ENCODE measurements around the gene TRIAP1.

The TRIAP1 gene

DNA sequence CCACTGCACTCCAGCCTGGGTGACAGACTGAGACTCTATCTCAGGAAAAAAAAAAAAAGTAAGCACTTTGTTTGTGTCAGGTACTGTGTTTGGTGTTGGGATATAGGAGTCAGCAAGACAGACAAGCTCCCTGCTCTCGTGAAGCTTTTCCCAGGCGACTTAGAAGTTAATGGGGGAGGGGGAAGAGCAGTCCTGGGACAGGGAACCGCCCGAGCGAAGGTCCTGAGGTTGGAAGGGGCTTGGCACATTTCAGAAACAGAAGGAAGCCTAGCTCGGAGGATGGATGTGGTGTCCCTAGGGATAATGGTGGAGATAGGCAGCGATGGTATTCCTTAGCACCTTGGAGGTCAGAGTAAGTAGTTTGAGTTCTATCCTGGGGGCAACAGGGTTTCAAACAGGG lies 16.8 kb downstream of the TRIAP1 start:
- DNase-seq (ENCODE audit: low read depth in 2 of 2), result no peak

DNA sequence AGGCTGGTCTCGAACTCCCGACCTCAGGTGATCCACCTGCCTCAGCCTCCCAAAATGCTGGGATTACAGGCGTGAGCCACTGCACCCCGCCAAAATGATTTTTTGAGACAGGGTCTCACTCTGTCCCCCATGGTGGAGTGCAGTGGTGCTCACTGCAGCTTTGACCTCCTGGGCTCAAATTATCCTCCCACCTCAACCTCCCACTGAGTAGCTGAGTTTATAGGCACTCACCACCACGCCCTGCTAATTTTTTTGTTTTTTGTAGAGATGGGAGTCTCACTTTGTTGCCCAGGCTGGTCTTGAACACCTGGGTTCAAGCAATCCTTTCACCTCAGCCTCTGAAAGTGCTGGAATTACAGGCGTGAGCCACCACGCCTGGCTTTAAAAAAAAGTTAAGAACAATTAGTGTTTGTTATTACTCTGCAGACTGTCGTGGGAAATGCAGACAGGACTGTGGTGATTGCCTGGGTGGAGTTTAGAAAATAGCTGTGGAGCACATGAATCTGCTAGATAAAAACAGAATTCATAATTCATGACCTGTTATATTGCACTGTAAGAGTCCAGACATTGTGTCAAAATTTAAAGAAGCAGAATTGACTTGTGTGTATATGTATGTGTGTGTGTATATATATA lies 17.5 kb downstream of the TRIAP1 start:
- no peak for DNase-seq (ENCODE audit: low read depth in 2 of 2)

GRCh38 chr12:120425797-120426196 lies 20.4 kb downstream of the TRIAP1 start:
- no peak for DNase-seq (ENCODE audit: low read depth in 2 of 2)

DNA sequence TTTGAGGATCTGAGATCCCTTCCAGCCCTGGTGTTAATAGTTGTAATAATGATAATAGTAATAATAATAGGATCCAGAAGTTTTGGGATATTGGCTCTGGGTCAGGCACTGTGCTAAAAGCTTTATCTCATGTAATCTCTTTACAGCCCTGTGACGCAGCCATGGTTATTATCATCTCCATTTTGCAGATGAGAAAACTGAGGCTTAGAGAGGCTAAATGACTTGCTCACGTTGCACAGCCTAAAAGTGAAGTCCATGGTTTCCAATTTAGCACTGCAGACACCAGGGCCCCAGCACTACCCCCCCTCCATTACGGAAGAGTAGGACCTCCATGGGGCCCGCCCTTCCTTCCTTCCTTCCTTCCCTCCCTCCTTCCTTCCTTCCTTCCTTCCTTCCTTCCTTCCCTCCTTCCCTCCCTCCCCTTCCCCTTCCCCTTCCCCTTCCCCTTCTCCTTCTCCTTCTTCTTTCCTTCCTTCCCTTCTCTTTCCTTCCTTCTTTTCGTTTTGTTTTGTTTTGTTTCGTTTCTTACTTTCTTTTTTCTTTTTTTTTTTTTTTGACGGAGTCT lies 23.2 kb downstream of the TRIAP1 start:
- no peak for DNase-seq (ENCODE audit: low read depth in 2 of 2)

- no peak for DNase-seq (ENCODE audit: low read depth in 2 of 2)
Observed at GRCh38 chr12:120421701-120422100, 24.5 kb downstream of the TRIAP1 start.

DNA sequence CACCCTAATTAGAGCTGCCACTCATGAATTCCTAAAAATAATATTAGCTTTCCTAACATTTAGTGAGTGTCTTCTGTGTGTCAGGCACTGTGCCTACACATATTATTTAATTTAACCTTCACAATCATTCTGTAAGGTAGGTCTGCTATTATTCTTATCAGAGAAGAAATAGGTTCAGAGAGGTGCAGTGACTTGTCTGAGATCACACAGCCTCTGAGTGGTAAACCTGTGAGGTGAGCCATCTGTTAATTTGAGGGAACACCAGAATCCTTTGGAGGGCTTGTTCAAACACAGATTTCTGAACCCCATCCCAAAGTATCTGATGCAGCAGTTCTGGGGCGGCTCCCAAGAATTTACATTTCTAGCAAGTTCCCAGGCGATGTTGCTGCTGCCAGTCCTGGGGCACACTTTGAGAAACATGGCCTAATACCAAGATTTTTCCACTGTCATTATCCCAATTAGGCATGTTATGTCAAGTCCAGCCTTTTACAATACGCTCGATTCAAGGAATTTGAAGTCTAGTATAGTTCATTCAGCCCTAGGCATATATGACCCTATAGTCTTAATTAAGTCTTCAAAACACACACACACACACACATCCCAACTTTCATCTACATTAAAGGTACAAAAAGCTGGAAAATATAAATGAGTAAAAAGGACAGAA lies 28.1 kb downstream of the TRIAP1 start:
- no peak for DNase-seq (ENCODE audit: low read depth in 2 of 2)

DNA sequence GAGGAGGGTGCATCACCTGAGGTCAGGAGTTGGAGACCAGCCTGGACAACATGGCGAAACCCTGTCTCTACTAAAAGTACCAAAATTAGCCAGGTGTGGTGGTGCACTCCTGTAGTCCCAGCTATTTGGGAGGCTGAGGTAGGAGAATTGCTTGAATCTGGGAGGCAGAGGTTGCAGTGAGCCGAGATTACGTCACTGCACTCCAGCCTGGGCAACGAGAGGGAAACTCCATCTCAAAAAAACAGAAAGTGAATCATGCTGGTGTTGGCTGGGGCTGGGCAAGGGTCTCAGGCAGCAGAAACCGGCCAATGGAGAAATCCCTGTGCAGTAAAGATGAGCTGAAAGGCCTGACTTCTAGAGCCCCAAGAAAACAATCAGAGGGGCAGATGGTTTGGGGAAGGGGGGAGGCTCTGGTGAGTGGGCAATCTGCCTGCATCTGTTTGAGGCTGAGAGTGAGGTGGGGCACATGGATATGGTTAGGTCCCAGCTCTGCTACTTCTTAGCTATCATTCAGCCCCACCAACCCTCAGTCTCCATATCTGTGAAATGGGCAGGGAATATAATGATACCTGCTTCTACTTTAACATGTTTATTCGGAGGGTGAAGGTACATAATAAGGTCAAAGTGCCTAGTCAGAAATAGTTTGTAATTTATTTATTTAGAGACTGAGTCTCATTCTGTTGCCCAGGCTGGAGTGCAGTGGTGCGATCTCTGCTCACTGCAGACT lies 29.5 kb downstream of the TRIAP1 start:
- DNase-seq (ENCODE audit: low read depth in 2 of 2), result no peak

GRCh38 chr12:120413901-120414695 lies 32.1 kb downstream of the TRIAP1 start:
- no peak for DNase-seq (ENCODE audit: low read depth in 2 of 2)

DNA sequence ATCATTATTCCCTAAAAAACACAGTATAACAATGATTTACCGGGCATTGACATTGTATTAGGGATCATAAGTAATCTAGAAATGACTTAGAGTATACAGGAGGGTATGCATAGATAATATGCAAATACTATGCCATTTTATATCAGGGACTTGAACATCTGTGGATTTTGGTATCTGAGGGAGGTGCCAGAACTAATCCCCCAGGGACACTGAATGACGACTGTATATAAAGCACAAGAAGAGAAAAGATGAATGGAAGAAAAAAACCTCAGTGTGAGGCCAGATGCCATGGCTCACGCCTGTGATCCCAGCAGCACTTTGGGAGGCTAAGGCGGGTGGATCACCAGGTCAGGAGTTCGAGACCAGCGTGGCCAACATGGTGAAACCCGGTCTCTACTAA lies 33.8 kb downstream of the TRIAP1 start:
- DNase-seq (ENCODE audit: low read depth in 2 of 2), result no peak

DNA sequence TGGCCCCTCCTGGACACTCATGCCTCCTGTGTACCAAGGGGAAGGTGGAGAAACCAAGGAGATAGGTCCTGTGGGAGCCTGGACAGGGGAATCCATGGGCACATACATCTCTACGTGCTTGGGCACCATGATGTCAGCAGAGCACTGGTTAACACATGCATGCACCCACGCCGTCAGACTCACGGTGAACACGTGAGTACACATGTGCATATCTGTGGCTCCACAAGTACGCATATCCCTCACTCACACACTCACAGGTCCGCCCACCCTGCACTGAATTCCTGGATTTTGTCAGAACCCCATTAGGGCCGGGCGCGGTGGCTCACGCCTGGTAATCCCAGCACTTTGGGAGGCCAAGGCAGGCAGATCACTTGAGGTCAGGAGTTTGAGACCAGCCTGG lies 37.4 kb downstream of the TRIAP1 start:
- DNase-seq (ENCODE audit: low read depth in 2 of 2), result no peak

DNA sequence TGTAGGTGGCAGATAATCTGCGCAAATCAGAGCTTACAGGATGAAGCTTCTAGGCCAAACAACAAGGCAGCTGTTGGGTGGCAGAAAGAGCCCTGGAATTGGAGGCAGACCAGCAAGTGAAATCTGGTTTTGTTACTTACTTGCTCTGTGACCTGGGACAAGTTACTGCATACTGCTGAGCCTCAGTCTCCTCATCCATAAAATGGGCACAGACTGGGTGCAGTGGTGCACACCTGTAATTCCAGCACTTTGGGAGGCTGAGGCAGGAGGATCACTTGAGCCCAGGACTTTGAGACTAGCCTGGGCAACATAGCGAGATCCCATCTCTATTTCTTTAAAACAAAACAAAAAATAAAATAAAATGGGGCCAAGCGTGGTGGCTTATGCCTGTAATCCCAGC lies 39.6 kb downstream of the TRIAP1 start:
- DNase-seq (ENCODE audit: low read depth in 2 of 2), result no peak

- no peak for DNase-seq (ENCODE audit: low read depth in 2 of 2)
Observed at GRCh38 chr12:120406069-120406468, 40.1 kb downstream of the TRIAP1 start.

- DNase-seq (ENCODE audit: low read depth in 2 of 2), result no peak
Observed at GRCh38 chr12:120404271-120404670, 41.9 kb downstream of the TRIAP1 start.

DNA sequence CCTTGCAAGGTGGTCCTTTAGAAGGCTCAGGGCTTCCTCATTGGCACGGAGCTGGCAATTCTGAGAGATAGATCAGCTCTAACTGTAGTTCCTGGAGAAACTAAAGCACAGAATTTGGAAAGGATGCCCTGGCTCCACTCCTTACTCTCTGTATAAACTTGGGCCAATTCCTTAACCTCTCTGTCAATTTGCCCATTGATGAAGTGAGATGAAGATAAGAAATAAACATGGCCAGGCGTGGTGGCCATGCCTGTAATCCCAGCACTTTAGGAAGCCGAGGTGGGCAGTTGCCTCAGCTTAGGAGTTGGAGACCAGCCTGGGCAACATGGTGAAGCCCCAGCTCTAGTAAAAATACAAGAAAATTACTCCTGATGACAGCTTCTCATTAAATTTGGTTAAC lies 42.3 kb downstream of the TRIAP1 start:
- DNase-seq (ENCODE audit: low read depth in 2 of 2), result no peak

DNA sequence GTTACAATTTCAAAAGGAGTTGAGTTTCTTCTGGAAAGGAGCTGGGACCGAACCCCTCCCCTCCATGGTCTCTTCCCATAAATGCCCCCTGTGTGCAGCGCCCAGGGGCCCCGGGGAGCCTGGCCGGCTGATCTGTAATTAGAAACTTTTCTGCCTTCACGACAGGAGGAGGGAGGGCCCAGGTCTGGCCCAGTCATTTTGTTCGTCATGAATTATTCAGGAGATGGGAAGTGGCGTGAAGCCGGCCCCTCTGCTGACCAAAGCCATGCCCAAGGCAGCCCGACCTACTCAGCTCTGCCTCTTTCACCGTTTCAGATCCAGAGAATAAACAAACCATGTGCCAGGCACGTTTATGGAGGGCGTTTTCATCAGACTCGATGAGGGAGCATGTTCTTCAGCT lies 44.0 kb downstream of the TRIAP1 start:
- DNase-seq (ENCODE audit: low read depth in 2 of 2), result no peak

- no peak for DNase-seq (ENCODE audit: low read depth in 2 of 2)
Observed at GRCh38 chr12:120399531-120399930, 46.7 kb downstream of the TRIAP1 start.

DNA sequence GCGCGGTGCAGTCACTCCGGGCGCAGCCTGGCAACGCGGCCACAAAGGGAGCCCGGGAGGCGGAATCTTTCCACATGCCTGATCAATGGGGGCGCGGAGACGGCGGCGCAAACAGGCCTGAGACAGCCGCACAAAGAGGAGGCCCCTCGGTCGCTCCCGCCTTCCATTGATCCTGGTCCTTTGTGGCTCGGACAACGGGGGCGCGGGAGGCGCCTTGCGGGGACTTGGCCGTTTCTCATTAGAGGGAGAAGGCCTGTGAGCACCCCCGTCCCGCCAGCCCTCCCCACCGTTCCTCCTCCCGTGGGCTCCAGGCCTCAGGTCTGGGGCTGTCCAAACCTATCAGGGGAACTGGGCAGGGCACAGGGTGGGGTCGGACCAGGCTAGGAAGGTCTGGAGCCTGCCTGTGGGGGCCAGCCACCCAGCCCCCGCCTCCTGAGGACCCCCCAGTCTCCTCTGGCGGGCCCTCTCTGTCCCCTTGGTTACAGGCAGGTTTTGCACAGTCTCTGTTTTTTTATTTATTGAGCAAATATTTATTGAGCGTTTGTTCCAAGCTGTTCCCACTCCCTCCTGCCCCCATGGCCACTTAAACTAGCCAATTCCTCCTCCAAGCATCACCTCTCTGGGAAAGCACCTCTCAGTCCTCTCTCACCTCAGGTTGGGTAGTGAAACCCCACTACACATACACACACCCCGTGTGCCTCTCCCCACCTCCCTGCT lies 48.2 kb downstream of the TRIAP1 start:
- DNase-seq (ENCODE audit: low read depth in 2 of 2), result no peak

- DNase-seq (ENCODE audit: low read depth in 2 of 2), result no peak
Observed at GRCh38 chr12:120394483-120395367, 51.5 kb downstream of the TRIAP1 start.
